SK-N-SH treated with all-trans-retinoic acid at 6 μM for 48 hours (cell line): ENCODE measurements around the gene NOTCH2.
"Not testable (repeated sequence)": the region's sequence is repeated elsewhere in the genome, so short reads cannot be mapped to it uniquely, and the experiment has no call there.

ENCODE experiments used
- OSR1 ChIP-seq: fragments of 250-450 bp; sonication (Bioruptor Pico); IDR thresholded peaks from 2 replicates; pipeline ENCODE4 v1.8.0; 2022; ENCODE audit warnings: moderate library complexity, mild to moderate bottlenecking, inconsistent platforms
- PPARA ChIP-seq: fragments of 250-450 bp; sonication (Bioruptor Pico); IDR thresholded peaks from 2 replicates; pipeline ENCODE4 v1.5.0; 2020; ENCODE audit warnings: mild to moderate bottlenecking, borderline replicate concordance
- RARB ChIP-seq: fragments of 250-450 bp; sonication (Bioruptor Pico); IDR thresholded peaks from 2 replicates; pipeline ENCODE4 v1.8.0; 2021; ENCODE audit warnings: mild to moderate bottlenecking, moderate library complexity
- ZC3H10 ChIP-seq: fragments of 250-450 bp; sonication (Bioruptor Pico); IDR thresholded peaks from 2 replicates; pipeline ENCODE4 v1.5.1; 2021; ENCODE audit warnings: mild to moderate bottlenecking, moderate library complexity
- ZFP3 ChIP-seq: fragments of 250-450 bp; sonication (Bioruptor Pico); IDR thresholded peaks from 2 replicates; pipeline ENCODE4 v1.5.0; 2020; ENCODE audit warnings: mild to moderate bottlenecking, moderate library complexity
- ZNF8 ChIP-seq: fragments of 450-650 bp; formaldehyde crosslinking; IDR thresholded peaks from 2 replicates; pipeline ENCODE4 v1.5.0; 2020; ENCODE audit warnings: mild to moderate bottlenecking, moderate library complexity
- TF ChIP-seq, protein P1 (sequence below): fragments of 250-450 bp; sonication (Bioruptor Pico); IDR thresholded peaks from 2 replicates; pipeline ENCODE4 v1.8.0; 2020; ENCODE audit warnings: mild to moderate bottlenecking, moderate library complexity, borderline replicate concordance
- TF ChIP-seq, protein P2 (sequence below): fragments of 250-450 bp; sonication (Bioruptor Pico); IDR thresholded peaks from 2 replicates; pipeline ENCODE4 v1.5.0; 2020; ENCODE audit warnings: mild to moderate bottlenecking, moderate library complexity

- TF ChIP-seq OSR1 (CRISPR knock-in tag); ZFP3; ZC3H10 (CRISPR knock-in tag); ZNF8 (CRISPR knock-in tag); PPARA (CRISPR knock-in tag); RARB (CRISPR knock-in tag): not testable (repeated sequence)
- TF ChIP-seq, protein P1, sequence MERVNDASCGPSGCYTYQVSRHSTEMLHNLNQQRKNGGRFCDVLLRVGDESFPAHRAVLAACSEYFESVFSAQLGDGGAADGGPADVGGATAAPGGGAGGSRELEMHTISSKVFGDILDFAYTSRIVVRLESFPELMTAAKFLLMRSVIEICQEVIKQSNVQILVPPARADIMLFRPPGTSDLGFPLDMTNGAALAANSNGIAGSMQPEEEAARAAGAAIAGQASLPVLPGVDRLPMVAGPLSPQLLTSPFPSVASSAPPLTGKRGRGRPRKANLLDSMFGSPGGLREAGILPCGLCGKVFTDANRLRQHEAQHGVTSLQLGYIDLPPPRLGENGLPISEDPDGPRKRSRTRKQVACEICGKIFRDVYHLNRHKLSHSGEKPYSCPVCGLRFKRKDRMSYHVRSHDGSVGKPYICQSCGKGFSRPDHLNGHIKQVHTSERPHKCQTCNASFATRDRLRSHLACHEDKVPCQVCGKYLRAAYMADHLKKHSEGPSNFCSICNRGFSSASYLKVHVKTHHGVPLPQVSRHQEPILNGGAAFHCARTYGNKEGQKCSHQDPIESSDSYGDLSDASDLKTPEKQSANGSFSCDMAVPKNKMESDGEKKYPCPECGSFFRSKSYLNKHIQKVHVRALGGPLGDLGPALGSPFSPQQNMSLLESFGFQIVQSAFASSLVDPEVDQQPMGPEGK: not testable (repeated sequence)
- TF ChIP-seq, protein P2, sequence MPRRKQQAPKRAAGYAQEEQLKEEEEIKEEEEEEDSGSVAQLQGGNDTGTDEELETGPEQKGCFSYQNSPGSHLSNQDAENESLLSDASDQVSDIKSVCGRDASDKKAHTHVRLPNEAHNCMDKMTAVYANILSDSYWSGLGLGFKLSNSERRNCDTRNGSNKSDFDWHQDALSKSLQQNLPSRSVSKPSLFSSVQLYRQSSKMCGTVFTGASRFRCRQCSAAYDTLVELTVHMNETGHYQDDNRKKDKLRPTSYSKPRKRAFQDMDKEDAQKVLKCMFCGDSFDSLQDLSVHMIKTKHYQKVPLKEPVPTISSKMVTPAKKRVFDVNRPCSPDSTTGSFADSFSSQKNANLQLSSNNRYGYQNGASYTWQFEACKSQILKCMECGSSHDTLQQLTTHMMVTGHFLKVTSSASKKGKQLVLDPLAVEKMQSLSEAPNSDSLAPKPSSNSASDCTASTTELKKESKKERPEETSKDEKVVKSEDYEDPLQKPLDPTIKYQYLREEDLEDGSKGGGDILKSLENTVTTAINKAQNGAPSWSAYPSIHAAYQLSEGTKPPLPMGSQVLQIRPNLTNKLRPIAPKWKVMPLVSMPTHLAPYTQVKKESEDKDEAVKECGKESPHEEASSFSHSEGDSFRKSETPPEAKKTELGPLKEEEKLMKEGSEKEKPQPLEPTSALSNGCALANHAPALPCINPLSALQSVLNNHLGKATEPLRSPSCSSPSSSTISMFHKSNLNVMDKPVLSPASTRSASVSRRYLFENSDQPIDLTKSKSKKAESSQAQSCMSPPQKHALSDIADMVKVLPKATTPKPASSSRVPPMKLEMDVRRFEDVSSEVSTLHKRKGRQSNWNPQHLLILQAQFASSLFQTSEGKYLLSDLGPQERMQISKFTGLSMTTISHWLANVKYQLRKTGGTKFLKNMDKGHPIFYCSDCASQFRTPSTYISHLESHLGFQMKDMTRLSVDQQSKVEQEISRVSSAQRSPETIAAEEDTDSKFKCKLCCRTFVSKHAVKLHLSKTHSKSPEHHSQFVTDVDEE (CRISPR knock-in tag): not testable (repeated sequence)
Observed at GRCh38 chr1:120113134-120113533, 43.7 kb upstream of the NOTCH2 start.
